Prostate gland (tissue), 2 donors: ENCODE measurements around the gene PPP4R3A.

ENCODE experiments used
- CTCF ChIP-seq, 4 experiments: fragments of 200-600 bp in 2 of 4; fragments of 450-650 bp in 2 of 4; sonication (generic) in 2 of 4; IDR thresholded peaks; 1 replicate in 3 of 4; 2 replicates in 1 of 4; pipeline ENCODE4 v1.5.1; 2016 to 2019; ENCODE audit warnings: antibody characterized with exemption in 4 of 4, mild to moderate bottlenecking in 2 of 4, moderate library complexity in 2 of 4
- POLR2A ChIP-seq: fragments of 450-650 bp; IDR thresholded peaks from one replicate; pipeline ENCODE4 v1.6.1; 2016; ENCODE audit warnings: antibody characterized with exemption, mild to moderate bottlenecking
- POLR2AphosphoS5 ChIP-seq: sonication (generic); formaldehyde crosslinking; IDR thresholded peaks from one replicate; pipeline ENCODE4 v1.6.1; 2017; ENCODE audit warnings: antibody characterized with exemption

GRCh38 chr14:91515979-91516378, 5.9 kb upstream of the PPP4R3A start:
- TF ChIP-seq CTCF (IDR thresholded peaks at IDR 0.05): no peak
- TF ChIP-seq POLR2A: no peak
- no peak for TF ChIP-seq POLR2AphosphoS5
